Measurements from ENCODE around the gene E2F1. TPM values are rescaled to one million over a fixed set of nuclear protein-coding genes. Genes with fewer than 3 reads are reported as not detected.

The E2F1 gene
- total and polyA plus RNA-seq, 2 experiments from 2014 or later = 12.1 to 42.6 TPM

- TF ChIP-seq ETS1 (IDR thresholded peaks at IDR 0.05) = no peak
- no peak for TF ChIP-seq REST (IDR thresholded peaks at IDR 0.05; ENCODE audit: unreplicated experiment)
These were observed 27.7 kb downstream of the E2F1 start (continued) for GRCh38 chr20:33658510-33658909.

- no peaks in the 10 kb centered on the region for H3K79me2 ChIP-seq (replicated peaks; ENCODE audit: insufficient read depth)
- H3K27me3 Mint-ChIP-seq (ENCODE audit: insufficient read depth, low read depth, poor library complexity) = peaks cover 13% of the 10 kb centered on the region
These were observed 28.5 kb downstream of the E2F1 start for GRCh38 chr20:33657704-33658095.

More at GRCh38 chr20:33657704-33658095, 28.5 kb downstream of the E2F1 start:
- H3F3A ChIP-seq (replicated peaks; ENCODE audit: low read depth) = no peaks in the 10 kb centered on the region
- H3K4me2 ChIP-seq = no peak overlapping the region
- Mint-ChIP-seq H3K36me3 (ENCODE audit: low read depth) (no peaks in the 10 kb centered on the region; the same call in 2 of the 3 replicates), H3K4me3 (no peak overlapping the region), H3K9me3 (no peaks in the 10 kb centered on the region; the same call in 2 of the 3 replicates), H3K27ac (no peak overlapping the region), H3K4me1 (peaks cover 18% of the 10 kb centered on the region)
- H3K27ac ChIP-seq (ENCODE audit: low read depth) = no peak overlapping the region
- H4K20me1 ChIP-seq (replicated peaks; ENCODE audit: insufficient read depth) = no peaks in the 10 kb centered on the region; the same call in 1 of the 2 replicates
- no peaks in the 10 kb centered on the region for H3K4me1 ChIP-seq (ENCODE audit: insufficient read depth)
- DNase-seq (ENCODE audit: low spot score) = no peak
- H3K27me3 ChIP-seq (ENCODE audit: insufficient read depth) = 0 out of 2 replicates have a peak, but pooled peaks cover 3% of the 10 kb centered on the region
- H3K4me3 ChIP-seq = no peak overlapping the region
- ATAC-seq = no peak
- no peaks in the 10 kb centered on the region for H3K9me2 ChIP-seq (ENCODE audit: insufficient read depth)
- TF ChIP-seq CREB1 (CRISPR knock-in tag; IDR thresholded peaks at IDR 0.05; ENCODE audit: low read depth) (no peak), ZNF462 (CRISPR knock-in tag; IDR thresholded peaks at IDR 0.05) (no peak), JUNB (IDR thresholded peaks at IDR 0.05; ENCODE audit: unreplicated experiment) (no peak), ZNF331 (CRISPR knock-in tag; IDR thresholded peaks at IDR 0.05; ENCODE audit: low read depth) (no peak), ETS1 (IDR thresholded peaks at IDR 0.05) (no peak), EZH2phosphoT487 (IDR thresholded peaks at IDR 0.05; ENCODE audit: unreplicated experiment) (no peak), CTCF (conservative IDR thresholded peaks at IDR 0.05; ENCODE audit: low read depth in 2 of 2) (no peak)
- H3K36me3 ChIP-seq (ENCODE audit: insufficient read depth) = no peaks in the 10 kb centered on the region
- H2AFZ ChIP-seq = no peak overlapping the region
